IMR-90 (cell line): ENCODE results near the gene MICAL1. TPM values are rescaled to one million over a fixed set of nuclear protein-coding genes. Genes with fewer than 3 reads are reported as not detected.

Experiments used
- ATAC-seq: fragments of 200-7000 bp; cut with Tn5 transposase; 2 replicates; pipeline ENCODE4 v1.9.1; 2020; ENCODE audit warnings: low read depth, mild to moderate bottlenecking, moderate library complexity
- BruUV-seq: library from RNA; stranded (reverse); fragments of 400-500 nt; replicated peaks from 2 replicates; lab custom pipeline; 2021; lab: Mats Ljungman, UMichigan
- CTCF ChIA-PET: fragments of 300-600 bp; formaldehyde crosslinking; extraction: SDS; loops from one replicate; lab custom pipeline; 2021; ENCODE audit warnings: antibody characterized with exemption; lab: Yijun Ruan, JAX
- POLR2A ChIA-PET: fragments of 300-600 bp; sonication (Branson Sonifier 250); formaldehyde crosslinking; loops from one replicate; lab custom pipeline; 2022; ENCODE audit warnings: antibody characterized with exemption; ENCODE audit not compliant: unreplicated experiment; lab: Charles Lee
- DNase-seq: peaks from one replicate; pipeline ENCODE4 v3.0.0; 2013
- H2AFZ ChIP-seq: replicated peaks from 2 replicates; pipeline ENCODE3; 2013; ENCODE audit warnings: low read length, mild to moderate bottlenecking; ENCODE audit not compliant: poor library complexity
- H2AK5ac ChIP-seq: 2 replicates; pipeline ENCODE4 v1.6.1; 2013; ENCODE audit warnings: low read depth, low read length, inconsistent platforms
- H2AK9ac ChIP-seq: replicated peaks from 2 replicates; pipeline ENCODE3; 2013; ENCODE audit warnings: mild to moderate bottlenecking, low read depth, low read length, moderate library complexity; ENCODE audit not compliant: poor library complexity
- H2BK120ac ChIP-seq: 2 replicates; pipeline ENCODE4 v1.6.1; 2013; ENCODE audit warnings: low read depth, low read length, inconsistent platforms
- H2BK15ac ChIP-seq: 3 replicates; pipeline ENCODE4 v1.6.1; 2013; ENCODE audit warnings: low read depth, low read length, inconsistent platforms
- H2BK20ac ChIP-seq: 2 replicates; pipeline ENCODE4 v1.6.1; 2013; ENCODE audit warnings: low read depth, mild to moderate bottlenecking, inconsistent platforms, low read length, moderate library complexity
- H2BK5ac ChIP-seq: 2 replicates; pipeline ENCODE4 v1.6.1; 2013; ENCODE audit warnings: mild to moderate bottlenecking, low read depth, low read length, inconsistent platforms; ENCODE audit not compliant: poor library complexity, severe bottlenecking
- H3K14ac ChIP-seq: replicated peaks from 2 replicates; pipeline ENCODE4 v1.6.1; 2013; ENCODE audit warnings: low read depth, low read length, inconsistent platforms
- H3K18ac ChIP-seq: 2 replicates; pipeline ENCODE4 v1.6.1; 2013; ENCODE audit warnings: low read depth, low read length, control low read depth
- H3K23ac ChIP-seq: 2 replicates; pipeline ENCODE4 v1.6.1; 2013; ENCODE audit warnings: low read depth, low read length, inconsistent platforms
- H3K27ac ChIP-seq: 2 replicates; pipeline ENCODE4 v1.5.1; 2013; ENCODE audit warnings: mild to moderate bottlenecking, control low read depth, low read length; ENCODE audit not compliant: insufficient read depth
- H3K27me3 ChIP-seq: 2 replicates; pipeline ENCODE4 v1.6.1; 2013; ENCODE audit warnings: low read length; ENCODE audit not compliant: control insufficient read depth, insufficient read depth
- H3K36me3 ChIP-seq: 2 replicates; pipeline ENCODE4 v1.6.1; 2013; ENCODE audit warnings: low read length, mixed read lengths; ENCODE audit not compliant: control insufficient read depth, insufficient read depth
- H3K4ac ChIP-seq: 2 replicates; pipeline ENCODE4 v1.6.1; 2013; ENCODE audit warnings: low read depth, low read length, inconsistent platforms
- H3K4me1 ChIP-seq: 2 replicates; pipeline ENCODE4 v1.6.1; 2013; ENCODE audit warnings: low read length, mixed read lengths; ENCODE audit not compliant: control insufficient read depth, insufficient read depth
- H3K4me2 ChIP-seq: 2 replicates; pipeline ENCODE4 v1.6.1; 2013; ENCODE audit warnings: low read depth, mild to moderate bottlenecking, control low read depth, low read length, moderate library complexity
- H3K4me3 ChIP-seq: 2 replicates; pipeline ENCODE4 v1.5.1; 2013; ENCODE audit warnings: low read depth, mild to moderate bottlenecking, control low read depth, low read length, moderate library complexity; ENCODE audit not compliant: insufficient read depth
- H3K56ac ChIP-seq: 2 replicates; pipeline ENCODE4 v1.6.1; 2013; ENCODE audit warnings: low read length, inconsistent platforms; ENCODE audit not compliant: insufficient read depth; ENCODE audit errors: extremely low read depth
- H3K79me1 ChIP-seq, 2 experiments: 2 replicates each; pipeline ENCODE4 v1.6.1; 2013; ENCODE audit warnings: low read length in 2 of 2, inconsistent platforms in 1 of 2, low read depth in 1 of 2
- H3K9ac ChIP-seq: 2 replicates; pipeline ENCODE4 v1.6.1; 2013; ENCODE audit warnings: low read depth, low read length, control low read depth
- H3K9me1 ChIP-seq: 2 replicates; pipeline ENCODE4 v1.6.1; 2013; ENCODE audit warnings: low read length, inconsistent platforms; ENCODE audit not compliant: insufficient read depth
- H3K9me3 ChIP-seq: 2 replicates; pipeline ENCODE4 v1.6.1; 2013; ENCODE audit warnings: low read length; ENCODE audit not compliant: control insufficient read depth, insufficient read depth
- H4K20me1 ChIP-seq: 2 replicates; pipeline ENCODE4 v1.6.1; 2013; ENCODE audit warnings: low read length, inconsistent platforms; ENCODE audit not compliant: insufficient read depth
- H4K5ac ChIP-seq: 2 replicates; pipeline ENCODE4 v1.6.1; 2013; ENCODE audit warnings: mild to moderate bottlenecking, low read depth, low read length, control low read depth
- H4K8ac ChIP-seq, 2 experiments: 2 replicates each; pipeline ENCODE4 v1.6.1; 2013; ENCODE audit warnings: low read depth in 2 of 2, low read length in 2 of 2, control low read depth in 1 of 2, inconsistent platforms in 1 of 2
- H4K91ac ChIP-seq: 2 replicates; pipeline ENCODE4 v1.6.1; 2013; ENCODE audit warnings: low read depth, low read length, inconsistent platforms; ENCODE audit not compliant: insufficient read depth
- BHLHE40 ChIP-seq: fragments of 150-350 bp; IDR thresholded peaks from 2 replicates; pipeline ENCODE4 v1.6.1; 2016; ENCODE audit warnings: mild to moderate bottlenecking, low read depth, low read length
- CEBPB ChIP-seq: IDR thresholded peaks from 2 replicates; pipeline ENCODE4 v1.6.1; 2012; ENCODE audit warnings: low read depth, low read length, improper control_type of control experiment
- CHD1 ChIP-seq: IDR thresholded peaks from 2 replicates; pipeline ENCODE4 v1.6.1; 2012; ENCODE audit warnings: low read depth, low read length, improper control_type of control experiment
- FOS ChIP-seq: fragments of 150-350 bp; IDR thresholded peaks from 2 replicates; pipeline ENCODE4 v1.6.1; 2016; ENCODE audit warnings: low read depth, low read length
- MAFK ChIP-seq: IDR thresholded peaks from 2 replicates; pipeline ENCODE4 v1.6.1; 2012; ENCODE audit warnings: low read depth, low read length, improper control_type of control experiment
- MAZ ChIP-seq: IDR thresholded peaks from 2 replicates; pipeline ENCODE4 v1.6.1; 2012; ENCODE audit warnings: low read depth, mild to moderate bottlenecking, low read length, improper control_type of control experiment, moderate library complexity, borderline replicate concordance
- MXI1 ChIP-seq: IDR thresholded peaks from 2 replicates; pipeline ENCODE4 v1.6.1; 2012; ENCODE audit warnings: low read depth, mild to moderate bottlenecking, low read length, moderate library complexity, borderline replicate concordance
- NFE2L2 ChIP-seq: fragments of 150-350 bp; IDR thresholded peaks from 2 replicates; pipeline ENCODE4 v1.6.1; 2016; ENCODE audit warnings: low read depth, mild to moderate bottlenecking, low read length
- POLR2A ChIP-seq: IDR thresholded peaks from 2 replicates; pipeline ENCODE4 v1.6.1; 2012; ENCODE audit warnings: mild to moderate bottlenecking, low read depth, low read length
- RAD21 ChIP-seq: IDR thresholded peaks from 2 replicates; pipeline ENCODE4 v1.6.1; 2012; ENCODE audit warnings: low read length, improper control_type of control experiment
- RCOR1 ChIP-seq: IDR thresholded peaks from 2 replicates; pipeline ENCODE4 v1.6.1; 2012; ENCODE audit warnings: mild to moderate bottlenecking, low read length, improper control_type of control experiment; ENCODE audit not compliant: insufficient replicate concordance
- RFX5 ChIP-seq: IDR thresholded peaks from 2 replicates; pipeline ENCODE4 v1.8.0; 2012; ENCODE audit warnings: low read depth, mild to moderate bottlenecking, low read length, moderate library complexity
- SMC3 ChIP-seq: fragments of 150-350 bp; IDR thresholded peaks from 2 replicates; pipeline ENCODE4 v1.6.1; 2016; ENCODE audit warnings: low read depth, mild to moderate bottlenecking, antibody characterized with exemption, low read length, moderate library complexity
- WGBS, 2 experiments: methylation state at CpG; one replicate each; pipeline versions ENCODE4 v1.1.5 to v1.1.7; 2013; ENCODE audit warnings: missing lambda C conversion rate in 2 of 2; ENCODE audit not compliant: insufficient read length in 1 of 2; ENCODE audit errors: extremely low coverage in 2 of 2; 5-methylcytosine and 5-hydroxymethylcytosine counted together
- dilution Hi-C: fragments of 300-500 bp; cut with HindIII; formaldehyde crosslinking; loops from one replicate; pipeline ENCODE4 v1.14.3; 2018; ENCODE audit warnings: low sequenced_read_pairs; ENCODE audit not compliant: unreplicated experiment
- in situ Hi-C: fragments of 300-500 bp; cut with MboI; formaldehyde crosslinking; loops from 3 replicates; pipeline ENCODE4 v1.14.3; 2019; ENCODE audit warnings: low sequenced_read_pairs, inconsistent platforms, mixed read lengths
- intact Hi-C: fragments of 100-400 bp; cut with micrococcal nuclease; formaldehyde crosslinking; loops from 2 replicates; pipeline ENCODE4 v1.10.0; 2022
- polyA plus RNA-seq, 3 experiments: library from polyadenylated mRNA; depleted of rRNA; stranded (reverse); fragments of >200 nt; gene quantifications; 2 replicates each; pipeline ENCODE4 v1.2.3, GENCODE V29; 2012; ENCODE audit warnings: low replicate concordance in 1 of 3
- total RNA-seq: library from RNA; depleted of rRNA; stranded (reverse); fragments of >200 nt; gene quantifications from 2 replicates; pipeline ENCODE4 v1.2.3, GENCODE V29; 2012
- TF ChIP-seq, protein P1 (sequence below): fragments of 150-350 bp; IDR thresholded peaks from 2 replicates; pipeline ENCODE4 v1.6.1; 2017; ENCODE audit warnings: mild to moderate bottlenecking, antibody characterized with exemption, low read length, low read depth
- TF ChIP-seq, protein P2 (sequence below): fragments of 150-350 bp; IDR thresholded peaks from 2 replicates; pipeline ENCODE4 v1.6.1; 2016; ENCODE audit warnings: low read depth, mild to moderate bottlenecking, low read length, moderate library complexity, borderline replicate concordance
- TF ChIP-seq, protein P3 (sequence below): conservative IDR thresholded peaks from 2 replicates; pipeline ENCODE4 v1.5.1; 2012; ENCODE audit warnings: mild to moderate bottlenecking, low read depth, low read length, improper control_type of control experiment

MICAL1 gene
- total and polyA plus RNA-seq, 2 of the 4 experiments (the other 2 are of a cell fraction): 30.5 to 57.1 TPM

DNA sequence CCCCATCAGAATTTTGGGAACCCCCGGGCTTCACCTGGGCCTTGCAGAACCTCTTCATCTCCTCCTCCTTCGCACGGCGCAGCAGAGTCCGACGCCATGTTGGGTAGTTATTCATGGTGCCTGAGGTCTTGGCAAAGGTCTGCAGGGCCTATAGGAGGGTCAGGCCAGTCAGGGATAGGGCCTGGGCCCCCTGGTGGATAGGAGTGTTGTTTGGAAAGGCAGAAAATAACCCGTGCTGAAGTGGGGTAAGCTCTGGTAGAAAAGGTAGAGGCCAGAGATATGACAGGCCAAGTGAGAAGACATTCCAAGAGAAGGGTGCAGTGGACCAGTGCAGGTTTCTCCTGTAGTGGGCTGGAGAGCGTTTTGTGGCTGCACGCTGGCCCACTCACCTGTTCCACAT lies 10.2 kb downstream of the MICAL1 start:
- no peak overlapping the region for H2AK5ac ChIP-seq
- dilution Hi-C loops: no loop called here
- H2BK20ac ChIP-seq: no peak overlapping the region
- no peak overlapping the region for H3K4ac ChIP-seq
- H2AFZ ChIP-seq: no peak overlapping the region
- no peak overlapping the region for H2BK15ac ChIP-seq
- H4K5ac ChIP-seq: no peak overlapping the region
- in situ Hi-C loops: no loop called here
- H3K4me2 ChIP-seq: no peak overlapping the region
- no peak overlapping the region for H3K9ac ChIP-seq
- no peak overlapping the region for H4K91ac ChIP-seq
- no peak for ATAC-seq
- no peaks in the 10 kb centered on the region for H3K27me3 ChIP-seq
- no peak overlapping the region for H3K4me3 ChIP-seq
- peaks cover 7% of the 10 kb centered on the region; the same call in 1 of the 2 replicates for H4K20me1 ChIP-seq
- no peak overlapping the region for H2BK5ac ChIP-seq
- H4K8ac ChIP-seq: no peak overlapping the region
- H3K9me1 ChIP-seq: peaks cover 18% of the 10 kb centered on the region
- H3K27ac ChIP-seq: no peak overlapping the region
- H3K23ac ChIP-seq: no peak overlapping the region
- intact Hi-C loops: no loop called here
- DNase-seq: no peak
- no TSS peak for BruUV-seq
- WGBS, 2 experiments: 79% methylated on average over 2 of the region's 9 CpGs; no CpG with 5 or more reads in 1 of the 2 experiments
- no peak overlapping the region for H3K14ac ChIP-seq
- ChIA-PET CTCF (no interaction called here), POLR2A (no interaction called here)
- H3K18ac ChIP-seq: no peak overlapping the region
- peaks cover 64% of the 10 kb centered on the region for H3K36me3 ChIP-seq
- H3K56ac ChIP-seq: no peak overlapping the region
- no peak overlapping the region for H2BK120ac ChIP-seq
- peaks cover 8% of the 10 kb centered on the region for H3K4me1 ChIP-seq
- H3K79me1 ChIP-seq: peaks cover 0 to 18% of the 10 kb centered on the region in 2 experiments; a peak in 3 of 4 replicates
- TF ChIP-seq RFX5 (no peak), CEBPB (no peak), POLR2A (no peak), MAZ (no peak), RCOR1 (no peak), MXI1 (no peak), RAD21 (no peak), FOS (no peak), SMC3 (no peak; the same call in 1 of the 2 replicates), CHD1 (no peak), BHLHE40 (no peak), MAFK (no peak), NFE2L2 (no peak)
- TF ChIP-seq, protein P1, sequence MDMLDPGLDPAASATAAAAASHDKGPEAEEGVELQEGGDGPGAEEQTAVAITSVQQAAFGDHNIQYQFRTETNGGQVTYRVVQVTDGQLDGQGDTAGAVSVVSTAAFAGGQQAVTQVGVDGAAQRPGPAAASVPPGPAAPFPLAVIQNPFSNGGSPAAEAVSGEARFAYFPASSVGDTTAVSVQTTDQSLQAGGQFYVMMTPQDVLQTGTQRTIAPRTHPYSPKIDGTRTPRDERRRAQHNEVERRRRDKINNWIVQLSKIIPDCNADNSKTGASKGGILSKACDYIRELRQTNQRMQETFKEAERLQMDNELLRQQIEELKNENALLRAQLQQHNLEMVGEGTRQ: no peak
- TF ChIP-seq, protein P2, sequence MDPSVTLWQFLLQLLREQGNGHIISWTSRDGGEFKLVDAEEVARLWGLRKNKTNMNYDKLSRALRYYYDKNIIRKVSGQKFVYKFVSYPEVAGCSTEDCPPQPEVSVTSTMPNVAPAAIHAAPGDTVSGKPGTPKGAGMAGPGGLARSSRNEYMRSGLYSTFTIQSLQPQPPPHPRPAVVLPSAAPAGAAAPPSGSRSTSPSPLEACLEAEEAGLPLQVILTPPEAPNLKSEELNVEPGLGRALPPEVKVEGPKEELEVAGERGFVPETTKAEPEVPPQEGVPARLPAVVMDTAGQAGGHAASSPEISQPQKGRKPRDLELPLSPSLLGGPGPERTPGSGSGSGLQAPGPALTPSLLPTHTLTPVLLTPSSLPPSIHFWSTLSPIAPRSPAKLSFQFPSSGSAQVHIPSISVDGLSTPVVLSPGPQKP: no peak
- TF ChIP-seq, protein P3, sequence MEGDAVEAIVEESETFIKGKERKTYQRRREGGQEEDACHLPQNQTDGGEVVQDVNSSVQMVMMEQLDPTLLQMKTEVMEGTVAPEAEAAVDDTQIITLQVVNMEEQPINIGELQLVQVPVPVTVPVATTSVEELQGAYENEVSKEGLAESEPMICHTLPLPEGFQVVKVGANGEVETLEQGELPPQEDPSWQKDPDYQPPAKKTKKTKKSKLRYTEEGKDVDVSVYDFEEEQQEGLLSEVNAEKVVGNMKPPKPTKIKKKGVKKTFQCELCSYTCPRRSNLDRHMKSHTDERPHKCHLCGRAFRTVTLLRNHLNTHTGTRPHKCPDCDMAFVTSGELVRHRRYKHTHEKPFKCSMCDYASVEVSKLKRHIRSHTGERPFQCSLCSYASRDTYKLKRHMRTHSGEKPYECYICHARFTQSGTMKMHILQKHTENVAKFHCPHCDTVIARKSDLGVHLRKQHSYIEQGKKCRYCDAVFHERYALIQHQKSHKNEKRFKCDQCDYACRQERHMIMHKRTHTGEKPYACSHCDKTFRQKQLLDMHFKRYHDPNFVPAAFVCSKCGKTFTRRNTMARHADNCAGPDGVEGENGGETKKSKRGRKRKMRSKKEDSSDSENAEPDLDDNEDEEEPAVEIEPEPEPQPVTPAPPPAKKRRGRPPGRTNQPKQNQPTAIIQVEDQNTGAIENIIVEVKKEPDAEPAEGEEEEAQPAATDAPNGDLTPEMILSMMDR: no peak
- no peak overlapping the region for H2AK9ac ChIP-seq
- H3K9me3 ChIP-seq: no peaks in the 10 kb centered on the region
